GM21528 (cell line): ENCODE results near the gene PCDHGA8.
"Not testable (repeated sequence)": the region's sequence is repeated elsewhere in the genome, so short reads cannot be mapped to it uniquely, and the experiment has no call there.

ENCODE experiments used
- ATAC-seq: cut with Tn5 transposase; IDR thresholded peaks from one replicate; pipeline ENCODE4 v1.9.1; 2021; ENCODE audit warnings: mild to moderate bottlenecking, moderate library complexity; ENCODE audit not compliant: unreplicated experiment, low FRiP score

Gene PCDHGA8

DNA sequence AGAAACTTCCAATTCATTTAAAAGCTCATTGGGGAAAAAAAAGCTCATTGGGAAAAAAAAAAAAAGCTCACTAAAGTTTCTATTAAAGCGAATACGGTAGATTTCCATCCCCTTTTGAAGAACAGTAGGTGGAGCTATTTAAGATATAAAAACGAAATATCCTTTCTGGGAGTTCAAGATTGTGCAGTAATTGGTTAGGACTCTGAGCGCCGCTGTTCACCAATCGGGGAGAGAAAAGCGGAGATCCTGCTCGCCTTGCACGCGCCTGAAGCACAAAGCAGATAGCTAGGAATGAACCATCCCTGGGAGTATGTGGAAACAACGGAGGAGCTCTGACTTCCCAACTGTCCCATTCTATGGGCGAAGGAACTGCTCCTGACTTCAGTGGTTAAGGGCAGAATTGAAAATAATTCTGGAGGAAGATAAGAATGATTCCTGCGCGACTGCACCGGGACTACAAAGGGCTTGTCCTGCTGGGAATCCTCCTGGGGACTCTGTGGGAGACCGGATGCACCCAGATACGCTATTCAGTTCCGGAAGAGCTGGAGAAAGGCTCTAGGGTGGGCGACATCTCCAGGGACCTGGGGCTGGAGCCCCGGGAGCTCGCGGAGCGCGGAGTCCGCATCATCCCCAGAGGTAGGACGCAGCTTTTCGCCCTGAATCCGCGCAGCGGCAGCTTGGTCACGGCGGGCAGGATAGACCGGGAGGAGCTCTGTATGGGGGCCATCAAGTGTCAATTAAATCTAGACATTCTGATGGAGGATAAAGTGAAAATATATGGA lies 38.1 kb downstream of the PCDHGA8 start, which contains the start of gene PCDHGA12:
PCDHGA12 (plus strand) TSS at position 176 of the 782 bp plus-strand sequence; CDS start at position 429, 253 bp downstream.
- ATAC-seq, result peak; percentile 80

GRCh38 chr5:141431286-141431685 lies 38.9 kb downstream of the PCDHGA8 start:
- ATAC-seq, result no peak

DNA sequence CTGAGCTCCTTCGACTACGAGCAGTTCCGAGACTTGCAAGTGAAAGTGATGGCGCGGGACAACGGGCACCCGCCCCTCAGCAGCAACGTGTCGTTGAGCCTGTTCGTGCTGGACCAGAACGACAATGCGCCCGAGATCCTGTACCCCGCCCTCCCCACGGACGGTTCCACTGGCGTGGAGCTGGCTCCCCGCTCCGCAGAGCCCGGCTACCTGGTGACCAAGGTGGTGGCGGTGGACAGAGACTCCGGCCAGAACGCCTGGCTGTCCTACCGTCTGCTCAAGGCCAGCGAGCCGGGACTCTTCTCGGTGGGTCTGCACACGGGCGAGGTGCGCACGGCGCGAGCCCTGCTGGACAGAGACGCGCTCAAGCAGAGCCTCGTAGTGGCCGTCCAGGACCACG lies 39.9 kb downstream of the PCDHGA8 start:
- not testable (repeated sequence) for ATAC-seq

DNA sequence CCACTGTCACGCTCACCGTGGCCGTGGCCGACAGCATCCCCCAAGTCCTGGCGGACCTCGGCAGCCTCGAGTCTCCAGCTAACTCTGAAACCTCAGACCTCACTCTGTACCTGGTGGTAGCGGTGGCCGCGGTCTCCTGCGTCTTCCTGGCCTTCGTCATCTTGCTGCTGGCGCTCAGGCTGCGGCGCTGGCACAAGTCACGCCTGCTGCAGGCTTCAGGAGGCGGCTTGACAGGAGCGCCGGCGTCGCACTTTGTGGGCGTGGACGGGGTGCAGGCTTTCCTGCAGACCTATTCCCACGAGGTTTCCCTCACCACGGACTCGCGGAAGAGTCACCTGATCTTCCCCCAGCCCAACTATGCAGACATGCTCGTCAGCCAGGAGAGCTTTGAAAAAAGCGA lies 40.3 kb downstream of the PCDHGA8 start:
- ATAC-seq, result not testable (repeated sequence)

- ATAC-seq, result no peak
Measured at GRCh38 chr5:141434006-141434405, 41.6 kb downstream of the PCDHGA8 start.

GRCh38 chr5:141437221-141437620 lies 44.8 kb downstream of the PCDHGA8 start:
- ATAC-seq, result no peak

DNA sequence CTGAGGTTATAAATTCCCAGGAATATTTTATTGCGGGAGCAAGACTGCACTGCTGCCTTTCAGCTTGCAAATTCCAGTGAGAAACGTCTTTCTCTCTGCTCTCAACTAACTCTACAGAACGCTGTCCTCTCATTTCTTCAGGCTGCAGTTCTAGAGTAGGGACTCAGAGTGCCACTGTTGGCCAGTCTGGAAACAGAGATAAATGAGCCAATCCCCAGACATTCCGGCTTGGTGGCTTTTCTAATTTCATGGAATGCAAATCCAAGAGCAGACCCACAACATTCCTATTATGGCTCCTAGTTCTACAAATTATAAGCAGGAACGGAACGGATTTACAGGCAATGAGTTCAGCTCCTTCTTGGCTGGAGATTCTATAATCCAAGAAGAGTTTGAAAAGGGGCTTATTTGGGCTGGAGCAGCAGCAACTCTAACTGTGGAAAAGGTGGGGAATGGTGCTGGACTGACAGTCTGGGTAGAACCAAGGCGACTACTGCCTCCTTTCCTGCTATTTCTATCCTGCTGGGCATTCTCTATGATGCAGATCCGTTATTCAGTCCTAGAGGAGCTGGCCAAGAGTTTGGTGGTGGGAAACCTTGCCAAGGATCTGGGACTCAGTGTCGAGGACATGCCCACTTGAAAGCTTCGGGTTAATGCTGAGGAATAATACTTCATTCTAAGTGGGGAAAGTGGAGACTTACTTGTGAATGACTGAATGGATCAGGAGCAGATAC lies 47.1 kb downstream of the PCDHGA8 start:
- ATAC-seq, result no peak

DNA sequence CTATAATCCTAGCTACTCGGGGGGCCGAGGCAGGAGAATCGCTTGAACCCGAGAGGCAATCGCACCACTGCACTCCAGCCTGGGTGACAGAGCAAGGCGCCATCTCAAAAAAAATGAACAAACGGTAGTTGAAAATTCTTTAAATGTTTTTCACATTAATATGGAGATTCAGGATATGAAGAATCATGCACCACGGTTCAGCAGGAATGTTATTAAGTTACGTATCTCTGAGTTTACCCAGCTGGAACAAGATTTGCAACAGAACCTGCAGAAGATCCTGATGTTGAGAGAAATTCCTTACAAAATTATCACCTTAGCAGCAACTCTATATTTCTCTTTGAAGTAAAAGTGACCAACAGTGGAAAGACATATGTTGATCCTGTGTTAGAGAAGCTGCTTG lies 47.9 kb downstream of the PCDHGA8 start:
- no peak for ATAC-seq

DNA sequence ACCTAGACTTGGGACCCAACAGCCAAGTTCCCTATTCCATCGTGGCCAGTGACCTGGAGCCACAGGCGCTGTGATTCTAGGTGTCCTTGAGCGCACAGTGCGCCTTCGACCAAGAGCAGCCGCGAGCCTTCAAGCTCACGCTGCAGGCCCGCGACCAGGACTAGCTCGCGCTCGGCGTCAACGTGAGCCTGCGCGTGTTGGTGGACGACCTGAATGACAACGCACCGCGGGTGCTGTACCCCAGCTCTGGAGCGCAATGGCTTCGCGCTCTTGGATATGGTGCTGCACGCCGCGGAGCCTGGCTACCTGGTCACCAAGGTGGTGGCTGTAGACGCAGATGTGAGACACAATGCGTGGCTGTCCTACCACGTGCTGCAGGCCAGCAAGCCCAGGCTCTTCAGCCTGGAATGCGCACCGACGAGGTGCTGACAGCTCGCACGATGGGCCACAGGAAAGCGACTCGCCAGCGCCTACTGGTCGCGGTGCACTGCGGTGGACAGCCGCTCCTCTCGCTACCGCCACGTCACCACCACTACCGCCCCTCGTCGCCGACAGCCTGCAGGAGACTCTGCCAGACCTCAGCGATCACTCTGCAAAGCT lies 49.2 kb downstream of the PCDHGA8 start:
- no peak for ATAC-seq
